NCI-H524 treated with DMSO at 0.1 percent for 48 hours (cell line): ENCODE results near the gene DGLUCY.
"Not testable (repeated sequence)": the region's sequence is repeated elsewhere in the genome, so short reads cannot be mapped to it uniquely, and the experiment has no call there.

Source experiments
- DNase-seq: peaks from one replicate; lab custom pipeline; 2025; lab: John Stamatoyannopoulos, UW

DGLUCY gene

GRCh38 chr14:91138511-91139359 lies 24.9 kb downstream of the DGLUCY start:
- peak; percentile 23 for DNase-seq

- DNase-seq = no peak
Observed at GRCh38 chr14:91139776-91140175, 25.9 kb downstream of the DGLUCY start.

- peak; percentile 16 for DNase-seq
Observed at GRCh38 chr14:91140672-91141071, 26.8 kb downstream of the DGLUCY start.

- DNase-seq = no peak
Observed at GRCh38 chr14:91142214-91142668, 28.4 kb downstream of the DGLUCY start.

GRCh38 chr14:91143862-91144261 lies 30.0 kb downstream of the DGLUCY start:
- DNase-seq = no peak

DNA sequence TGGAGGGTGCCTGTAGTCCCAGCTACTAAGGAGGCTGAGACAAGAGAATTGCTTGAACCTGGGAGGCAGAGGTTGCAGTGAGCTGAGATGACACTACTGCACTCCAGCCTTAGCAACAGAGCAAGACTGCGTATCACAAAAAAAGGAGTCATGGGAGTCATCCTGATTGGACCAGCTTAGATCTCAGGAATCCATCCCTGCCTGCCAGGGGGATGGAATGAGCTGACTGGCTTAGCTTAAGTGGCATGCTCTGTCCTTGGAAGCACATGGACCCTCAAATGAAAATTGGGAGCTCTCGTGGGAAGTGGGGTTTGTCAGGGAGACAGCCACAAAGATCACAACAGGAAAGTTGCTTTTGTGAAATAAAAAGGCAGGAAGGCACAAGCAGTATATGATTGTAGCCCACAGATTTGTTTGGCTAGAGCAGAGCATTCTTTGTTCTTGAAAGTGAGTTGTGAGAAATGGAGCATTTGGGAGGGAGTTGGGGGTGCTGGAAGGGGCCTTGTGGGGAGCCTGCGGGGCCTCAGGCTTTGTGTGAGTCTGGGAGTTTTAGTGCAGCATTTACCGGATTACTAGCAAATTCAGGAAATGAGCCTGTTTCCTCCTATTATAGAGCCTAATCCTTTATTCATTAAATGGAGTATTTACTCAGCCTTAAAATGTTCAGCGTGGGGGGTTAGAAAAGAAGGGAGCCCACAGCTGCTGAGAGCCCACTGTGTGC lies 30.7 kb downstream of the DGLUCY start:
- no peak for DNase-seq

DNA sequence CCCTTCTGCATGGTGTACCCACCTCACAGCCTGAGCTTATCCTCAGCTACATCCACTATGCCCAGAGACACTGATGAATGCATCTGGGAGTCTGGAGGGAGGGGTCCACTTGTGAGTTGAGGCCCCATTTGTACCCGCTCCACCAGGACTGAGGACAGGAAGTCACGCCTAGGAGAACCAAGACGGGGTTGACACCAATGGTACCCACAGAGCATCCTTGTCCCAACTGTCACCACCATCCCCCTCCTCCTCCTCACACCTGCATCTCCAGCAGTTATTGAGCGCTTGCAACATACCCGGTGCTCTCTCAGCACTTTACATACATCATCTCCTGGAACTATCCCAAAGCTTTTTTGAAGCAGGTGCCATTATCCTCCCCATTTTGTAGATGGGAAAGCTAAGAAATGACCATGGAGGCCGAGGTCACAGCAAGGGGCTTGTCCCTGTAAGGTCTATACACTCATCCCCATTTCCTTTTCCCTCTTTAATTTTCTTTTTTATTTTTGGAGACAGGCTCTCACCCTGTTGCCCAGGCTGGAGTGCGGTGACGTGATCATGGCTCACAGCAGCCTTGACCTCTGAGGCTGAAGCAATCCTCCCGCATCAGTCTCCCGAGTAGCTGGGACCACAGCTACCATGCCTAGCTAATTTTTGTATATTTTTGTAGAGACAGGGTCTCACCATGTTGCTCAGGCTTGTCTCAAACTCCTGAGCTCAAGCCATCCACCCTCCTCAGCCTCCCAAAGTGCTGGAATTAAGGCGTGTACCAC lies 31.7 kb downstream of the DGLUCY start:
- no peak for DNase-seq

GRCh38 chr14:91146661-91147060 lies 32.8 kb downstream of the DGLUCY start:
- DNase-seq = no peak

- DNase-seq = no peak
Observed at GRCh38 chr14:91149462-91149861, 35.6 kb downstream of the DGLUCY start.

DNA sequence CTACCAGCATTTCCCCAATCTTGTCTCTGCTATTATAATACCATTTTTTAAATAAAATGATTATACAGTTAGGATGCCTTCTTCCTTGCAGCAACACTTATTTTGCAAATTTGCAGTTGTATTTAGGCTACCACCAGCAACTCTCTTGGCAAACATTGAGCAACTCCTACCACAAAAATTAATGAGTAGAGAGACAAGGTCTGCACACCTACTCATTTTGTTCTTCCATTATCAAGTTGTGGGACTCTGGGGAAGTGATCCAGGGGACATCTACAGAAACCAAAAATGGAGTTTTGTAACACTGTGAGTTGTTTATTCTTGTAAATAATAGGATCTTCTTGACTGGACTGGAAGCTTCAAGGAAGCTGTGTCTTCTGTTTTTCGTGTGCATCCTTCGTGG lies 38.6 kb downstream of the DGLUCY start:
- DNase-seq = no peak

DNA sequence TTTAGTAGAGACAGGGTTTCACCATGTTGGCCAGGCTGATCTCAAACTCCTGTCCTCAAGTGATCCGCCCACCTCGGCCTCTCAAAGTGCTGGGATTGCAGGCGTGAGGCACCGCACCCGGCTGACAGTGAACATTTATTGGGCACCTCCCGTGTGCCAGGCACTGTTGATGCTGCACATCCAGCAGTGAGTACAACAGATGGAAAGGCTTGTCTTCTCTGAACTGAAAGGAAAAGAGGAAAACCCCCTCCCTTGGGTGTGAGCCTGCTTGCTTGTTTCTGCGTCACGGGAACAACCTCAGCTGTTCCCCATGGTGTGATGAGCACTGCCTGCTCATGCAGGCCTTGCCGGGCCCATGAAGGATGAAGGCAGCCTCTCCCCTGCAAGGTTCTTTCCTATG lies 39.5 kb downstream of the DGLUCY start:
- no peak for DNase-seq

GRCh38 chr14:91154851-91155625 lies 41.2 kb downstream of the DGLUCY start:
- DNase-seq = peak; percentile 96

- no peak for DNase-seq
Observed at GRCh38 chr14:91155626-91156089, 41.8 kb downstream of the DGLUCY start.

DNA sequence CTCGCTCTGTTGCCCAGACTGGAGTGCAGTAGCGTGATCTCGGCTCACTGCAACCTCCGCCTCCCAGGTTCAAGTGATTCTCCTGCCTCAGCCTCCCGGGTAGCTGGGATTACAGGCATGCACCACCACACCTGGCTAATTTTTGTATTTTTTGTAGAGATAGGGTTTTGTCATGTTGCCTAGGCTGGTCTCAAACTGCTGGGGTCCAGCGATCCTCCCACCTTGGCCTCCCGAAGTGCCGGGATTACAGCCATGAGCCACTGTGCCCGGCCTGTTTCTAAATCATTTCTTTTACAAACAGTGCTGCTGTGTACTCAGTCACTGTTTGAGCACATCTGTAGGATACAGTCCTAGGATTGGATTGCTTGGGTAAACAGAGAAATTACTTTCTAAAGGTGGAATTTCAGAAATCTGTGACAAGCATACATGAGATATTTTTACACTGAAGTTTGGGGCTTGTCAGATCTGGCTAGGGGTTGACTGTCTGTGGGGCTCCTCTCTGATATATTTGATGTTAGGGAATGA lies 42.3 kb downstream of the DGLUCY start:
- not testable (repeated sequence) for DNase-seq

GRCh38 chr14:91156877-91157276 lies 43.0 kb downstream of the DGLUCY start:
- not testable (repeated sequence) for DNase-seq

GRCh38 chr14:91158091-91158790 lies 44.4 kb downstream of the DGLUCY start:
- no peak for DNase-seq

DNA sequence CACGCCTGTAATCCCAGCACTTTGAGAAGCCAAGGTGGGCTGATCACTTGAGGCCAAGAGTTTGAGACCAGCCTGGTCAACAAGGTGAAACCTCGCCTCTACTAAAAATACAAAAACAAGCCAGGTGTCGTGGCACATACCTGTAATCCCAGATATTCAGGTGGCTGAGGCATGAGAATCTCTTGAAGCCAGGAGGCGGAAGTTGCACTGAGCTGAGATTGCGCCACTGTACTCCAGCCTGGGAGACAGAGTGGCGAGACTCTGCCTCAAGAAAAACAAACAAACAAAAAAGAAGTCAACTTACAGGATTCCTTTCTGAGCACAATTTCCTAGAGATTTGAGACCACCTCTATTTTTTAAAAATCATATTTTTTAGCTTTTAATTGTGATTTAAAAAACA lies 45.3 kb downstream of the DGLUCY start:
- DNase-seq = no peak

GRCh38 chr14:91159906-91160305 lies 46.0 kb downstream of the DGLUCY start:
- DNase-seq = no peak

GRCh38 chr14:91163316-91163715 lies 49.4 kb downstream of the DGLUCY start:
- no peak for DNase-seq

DNA sequence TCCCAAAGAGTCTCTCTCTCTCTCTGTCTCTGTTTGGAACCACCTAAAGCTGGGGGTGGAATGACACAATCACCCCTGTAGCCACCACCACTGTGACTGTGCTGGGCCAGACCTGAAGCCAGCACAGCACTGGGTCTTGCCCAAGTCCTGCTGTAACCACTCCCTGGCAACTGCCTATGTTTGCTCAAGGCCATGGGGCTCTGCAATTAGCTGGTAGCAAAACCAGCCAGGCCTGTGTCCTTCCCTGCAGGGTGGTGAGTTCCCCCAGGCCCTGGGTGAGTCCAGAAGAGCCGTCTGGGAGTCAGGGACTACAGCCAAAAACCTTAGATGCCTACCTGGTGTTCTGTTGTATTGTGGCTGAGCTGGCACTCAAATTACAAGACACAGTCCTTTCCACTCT lies 50.8 kb downstream of the DGLUCY start:
- DNase-seq = no peak

- no peak for DNase-seq
Observed at GRCh38 chr14:91167380-91167770, 53.5 kb downstream of the DGLUCY start.
